Fibroblast of skin of scalp (primary cell): Measurements from ENCODE around the gene ASIC1. TPM values are rescaled to one million over a fixed set of nuclear protein-coding genes. Genes with fewer than 3 reads are reported as not detected.
A peak's percentile ranks its signal among the peaks of the same experiment; 100 is the strongest.
"Not testable (repeated sequence)": the region's sequence is repeated elsewhere in the genome, so short reads cannot be mapped to it uniquely, and the experiment has no call there.

ENCODE experiments used
- DNase-seq: peaks from one replicate; pipeline ENCODE4 v3.0.0-alpha.2; 2013
- polyA plus RNA-seq, 2 experiments: library from polyadenylated mRNA; unstranded; fragments of 120-200 nt; gene quantifications; one replicate each; pipeline ENCODE4 v1.2.1, GENCODE V29; 2013; ENCODE audit not compliant: insufficient read length in 2 of 2

ASIC1 gene
- 17.1 TPM for polyA plus RNA-seq (2013, experiment 1 of 2; ENCODE audit: insufficient read length)
- polyA plus RNA-seq (2013, experiment 2 of 2; ENCODE audit: insufficient read length) = 15.6 TPM

- DNase-seq = peak; percentile 75
These were observed at the start of gene ASIC1 for GRCh38 chr12:50057000-50057841. ASIC1 (plus strand) TSS chr12:50057596; CDS start chr12:50058767, 1,171 bp downstream.

GRCh38 chr12:50013361-50014147 lies 43.8 kb upstream of the ASIC1 start:
- DNase-seq = no peak

GRCh38 chr12:50014342-50014741 lies 43.1 kb upstream of the ASIC1 start:
- DNase-seq = no peak

- peak; percentile 81 for DNase-seq
These were observed 40.6 kb upstream of the ASIC1 start for GRCh38 chr12:50016501-50017475.

GRCh38 chr12:50017641-50018040 lies 39.8 kb upstream of the ASIC1 start:
- DNase-seq = no peak

GRCh38 chr12:50018154-50018553 lies 39.2 kb upstream of the ASIC1 start:
- no peak for DNase-seq

- DNase-seq = no peak
These were observed 38.4 kb upstream of the ASIC1 start for GRCh38 chr12:50018968-50019367.

- DNase-seq = no peak
These were observed 37.9 kb upstream of the ASIC1 start for GRCh38 chr12:50019524-50019923.

- no peak for DNase-seq
These were observed 36.4 kb upstream of the ASIC1 start for GRCh38 chr12:50021031-50021430.

GRCh38 chr12:50022903-50023302 lies 34.5 kb upstream of the ASIC1 start:
- DNase-seq = no peak

- DNase-seq = no peak
These were observed 33.2 kb upstream of the ASIC1 start for GRCh38 chr12:50024227-50024626.

GRCh38 chr12:50024805-50025186 lies 32.6 kb upstream of the ASIC1 start:
- DNase-seq = no peak

- peak; percentile 99 for DNase-seq
These were observed 32.0 kb upstream of the ASIC1 start, which contains the start of gene RACGAP1 for GRCh38 chr12:50025187-50026059. RACGAP1 (minus strand) TSS chr12:50025494; CDS start chr12:50016715, 8,779 bp downstream.

GRCh38 chr12:50026691-50027090 lies 30.7 kb upstream of the ASIC1 start:
- no peak for DNase-seq

GRCh38 chr12:50030449-50030848 lies 26.9 kb upstream of the ASIC1 start:
- not testable (repeated sequence) for DNase-seq

- no peak for DNase-seq
These were observed 24.9 kb upstream of the ASIC1 start for GRCh38 chr12:50032515-50032853.

GRCh38 chr12:50032854-50033581 lies 24.4 kb upstream of the ASIC1 start:
- DNase-seq = no peak

- no peak for DNase-seq
These were observed 19.1 kb upstream of the ASIC1 start for GRCh38 chr12:50038336-50038735.

GRCh38 chr12:50039151-50039835 lies 18.1 kb upstream of the ASIC1 start:
- peak; percentile 76 for DNase-seq

- no peak for DNase-seq
These were observed 16.7 kb upstream of the ASIC1 start for GRCh38 chr12:50040657-50041056.
